ENCODE results near the gene USP2. TPM values are rescaled to one million over a fixed set of nuclear protein-coding genes. Genes with fewer than 3 reads are reported as not detected.
A peak's percentile ranks its signal among the peaks of the same experiment; 100 is the strongest.

USP2 gene
- polyA plus RNA-seq, 3 donors: 0.36 TPM; not detected in 2

- H3K27ac ChIP-seq (ENCODE audit: low read depth in 1 of 2, low read length in 2 of 2): no peak overlapping the region
- H3K4me1 Mint-ChIP-seq: peaks cover 21% of the 10 kb centered on the region
- peaks cover 20% of the 10 kb centered on the region in 2 donors for H3K4me1 ChIP-seq (ENCODE audit: control insufficient read depth in 1 of 2, insufficient read depth in 2 of 2, low read length in 2 of 2)
- H3K27ac Mint-ChIP-seq: no peak overlapping the region
- no peak overlapping the region for H3K4me3 Mint-ChIP-seq
- no peak overlapping the region for H3K9ac ChIP-seq (ENCODE audit: insufficient read depth, low read length, poor library complexity, severe bottlenecking)
- intact Hi-C loops (cut with micrococcal nuclease): no loop called here
- peak; percentile 40 to 52 (median 47) for DNase-seq
- peaks cover 7 to 34% of the 10 kb centered on the region in 2 donors for H3K27me3 ChIP-seq (ENCODE audit: control insufficient read depth in 2 of 2, insufficient read depth in 2 of 2, low read length in 2 of 2)
- no peaks in the 10 kb centered on the region for H3K9me3 ChIP-seq (replicated peaks in 1 of 2; ENCODE audit: control insufficient read depth in 1 of 2, insufficient read depth in 1 of 2, low read length in 2 of 2)
- TF ChIP-seq, protein P1, sequence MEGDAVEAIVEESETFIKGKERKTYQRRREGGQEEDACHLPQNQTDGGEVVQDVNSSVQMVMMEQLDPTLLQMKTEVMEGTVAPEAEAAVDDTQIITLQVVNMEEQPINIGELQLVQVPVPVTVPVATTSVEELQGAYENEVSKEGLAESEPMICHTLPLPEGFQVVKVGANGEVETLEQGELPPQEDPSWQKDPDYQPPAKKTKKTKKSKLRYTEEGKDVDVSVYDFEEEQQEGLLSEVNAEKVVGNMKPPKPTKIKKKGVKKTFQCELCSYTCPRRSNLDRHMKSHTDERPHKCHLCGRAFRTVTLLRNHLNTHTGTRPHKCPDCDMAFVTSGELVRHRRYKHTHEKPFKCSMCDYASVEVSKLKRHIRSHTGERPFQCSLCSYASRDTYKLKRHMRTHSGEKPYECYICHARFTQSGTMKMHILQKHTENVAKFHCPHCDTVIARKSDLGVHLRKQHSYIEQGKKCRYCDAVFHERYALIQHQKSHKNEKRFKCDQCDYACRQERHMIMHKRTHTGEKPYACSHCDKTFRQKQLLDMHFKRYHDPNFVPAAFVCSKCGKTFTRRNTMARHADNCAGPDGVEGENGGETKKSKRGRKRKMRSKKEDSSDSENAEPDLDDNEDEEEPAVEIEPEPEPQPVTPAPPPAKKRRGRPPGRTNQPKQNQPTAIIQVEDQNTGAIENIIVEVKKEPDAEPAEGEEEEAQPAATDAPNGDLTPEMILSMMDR (IDR thresholded peaks at IDR 0.05): peak; percentile 92
- H3K9me3 Mint-ChIP-seq: peaks cover 0 to 5% (median 0%) of the 10 kb centered on the region in 7 donors
- H2AFZ ChIP-seq (ENCODE audit: insufficient read depth, low read depth, low read length, poor library complexity, severe bottlenecking): no peak overlapping the region
- no peaks in the 10 kb centered on the region for H3K79me2 ChIP-seq (ENCODE audit: insufficient read depth, low read length)
- H3K27me3 Mint-ChIP-seq (ENCODE audit: low read depth in 3 of 3): peaks cover 32 to 39% (median 39%) of the 10 kb centered on the region in 3 donors
- no peaks in the 10 kb centered on the region for H3K36me3 ChIP-seq (replicated peaks in 1 of 2; ENCODE audit: control insufficient read depth in 1 of 2, insufficient read depth in 2 of 2, low read length in 2 of 2)
- peaks cover 0 to 7% of the 10 kb centered on the region in 2 donors for H3K36me3 Mint-ChIP-seq
- no peaks in the 10 kb centered on the region for H4K20me1 ChIP-seq (ENCODE audit: insufficient read depth, low read length)
- 21% methylated on average over 7 of the region's 8 CpGs for WGBS (ENCODE audit: insufficient coverage)
- H3K4me2 ChIP-seq (replicated peaks; ENCODE audit: extremely low read depth, low read length, poor library complexity, severe bottlenecking): no peak overlapping the region
- no peak overlapping the region for H3K4me3 ChIP-seq (replicated peaks in 1 of 3; ENCODE audit: low read depth in 2 of 3, low read length in 3 of 3)
These were observed 57.9 kb downstream of the USP2 start for GRCh38 chr11:119323532-119324033.

GRCh38 chr11:119322921-119323531, 58.5 kb downstream of the USP2 start:
- Mint-ChIP-seq H3K27me3 (ENCODE audit: low read depth in 3 of 3) (peaks cover 38 to 43% (median 40%) of the 10 kb centered on the region in 3 donors), H3K36me3 (peaks cover 0 to 8% of the 10 kb centered on the region in 2 donors), H3K9me3 (peaks cover 0 to 5% (median 0%) of the 10 kb centered on the region in 7 donors), H3K27ac (no peak overlapping the region), H3K4me1 (peaks cover 22% of the 10 kb centered on the region), H3K4me3 (no peak overlapping the region)
- no peak overlapping the region for H3K4me3 ChIP-seq (replicated peaks in 1 of 3; ENCODE audit: low read depth in 2 of 3, low read length in 3 of 3)
- no peak overlapping the region for H2AFZ ChIP-seq (ENCODE audit: insufficient read depth, low read depth, low read length, poor library complexity, severe bottlenecking)
- H3K9ac ChIP-seq (ENCODE audit: insufficient read depth, low read length, poor library complexity, severe bottlenecking): no peak overlapping the region
- intact Hi-C loops (cut with micrococcal nuclease): no loop called here
- no peaks in the 10 kb centered on the region for H4K20me1 ChIP-seq (ENCODE audit: insufficient read depth, low read length)
- H3K9me3 ChIP-seq (replicated peaks in 1 of 2; ENCODE audit: control insufficient read depth in 1 of 2, insufficient read depth in 1 of 2, low read length in 2 of 2): no peaks in the 10 kb centered on the region
- no peaks in the 10 kb centered on the region for H3K79me2 ChIP-seq (ENCODE audit: insufficient read depth, low read length)
- no peak overlapping the region for H3K4me2 ChIP-seq (replicated peaks; ENCODE audit: extremely low read depth, low read length, poor library complexity, severe bottlenecking)
- no peaks in the 10 kb centered on the region for H3K36me3 ChIP-seq (replicated peaks in 1 of 2; ENCODE audit: control insufficient read depth in 1 of 2, insufficient read depth in 2 of 2, low read length in 2 of 2)
- no peak for DNase-seq
- WGBS (ENCODE audit: insufficient coverage): 100% methylated on average over 1 of the region's 20 CpGs
- peaks cover 20% of the 10 kb centered on the region in 2 donors for H3K4me1 ChIP-seq (ENCODE audit: control insufficient read depth in 1 of 2, insufficient read depth in 2 of 2, low read length in 2 of 2)
- TF ChIP-seq, protein P1 (IDR thresholded peaks at IDR 0.05): no peak
- H3K27me3 ChIP-seq (ENCODE audit: control insufficient read depth in 2 of 2, insufficient read depth in 2 of 2, low read length in 2 of 2): peaks cover 10 to 40% of the 10 kb centered on the region in 2 donors
- H3K27ac ChIP-seq (ENCODE audit: low read depth in 1 of 2, low read length in 2 of 2): no peak overlapping the region

All from CD14-positive monocyte (primary cell).